A549 treated with CORT108297 at 1 μM for 4 hours (cell line): ENCODE data around the gene CDC37. TPM values are rescaled to one million over a fixed set of nuclear protein-coding genes. Genes with fewer than 3 reads are reported as not detected.

ENCODE experiments used
- total RNA-seq: library from RNA; stranded (reverse); fragments of 200-300 nt; extraction: Qiagen RNA extraction; gene quantifications from 5 replicates; pipeline ENCODE4 v1.2.3, GENCODE V29; 2022

The CDC37 gene
- 159 to 201 TPM (median 189 TPM) in 5 replicates for total RNA-seq

DNA sequence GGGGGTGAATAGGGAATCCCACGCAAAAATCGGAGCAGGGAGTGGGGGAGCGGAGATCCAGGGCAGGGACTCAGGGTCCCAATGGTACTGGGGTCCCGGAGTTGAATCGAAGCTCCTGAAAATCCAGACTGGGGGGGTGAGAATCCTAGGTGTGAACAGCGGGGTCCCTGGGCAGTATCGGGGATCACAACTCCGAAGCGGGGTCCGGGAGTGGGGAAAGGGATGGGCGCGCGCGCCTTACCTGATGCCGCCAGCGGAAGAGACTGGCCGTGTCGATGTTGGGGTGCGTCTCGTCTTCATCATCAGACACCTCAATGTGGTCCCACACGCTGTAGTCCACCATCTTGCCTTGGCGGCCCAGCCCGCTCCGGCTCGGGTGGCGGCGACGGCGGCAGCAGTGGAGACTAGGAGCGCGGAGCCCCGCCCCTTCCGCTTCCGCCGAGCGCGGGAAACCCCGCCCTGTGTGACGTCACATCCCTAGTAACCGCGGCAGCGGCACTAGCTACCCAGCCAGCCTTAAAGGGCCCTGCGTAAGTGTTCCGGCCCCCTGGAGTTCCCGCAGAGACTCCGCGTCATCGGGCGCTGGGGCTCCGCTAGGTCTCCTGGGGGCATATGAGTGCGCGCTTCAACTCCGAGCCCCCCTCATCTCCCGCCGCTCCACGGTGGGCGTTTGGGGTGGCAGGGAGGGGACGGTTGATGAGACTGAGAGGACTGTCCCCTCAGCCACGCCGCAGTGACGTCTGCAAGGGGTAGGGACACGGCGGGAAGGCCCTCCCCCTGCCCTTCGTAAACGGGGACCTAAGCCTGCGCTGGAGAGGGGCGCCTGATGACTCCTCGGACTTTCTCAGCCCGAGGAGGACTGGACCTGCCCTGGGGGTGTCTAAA lies at the start of gene CDC37:
CDC37 (minus strand) TSS at position 406 of the 885 bp plus-strand sequence; CDS start at position 343, 63 bp downstream.

DNA sequence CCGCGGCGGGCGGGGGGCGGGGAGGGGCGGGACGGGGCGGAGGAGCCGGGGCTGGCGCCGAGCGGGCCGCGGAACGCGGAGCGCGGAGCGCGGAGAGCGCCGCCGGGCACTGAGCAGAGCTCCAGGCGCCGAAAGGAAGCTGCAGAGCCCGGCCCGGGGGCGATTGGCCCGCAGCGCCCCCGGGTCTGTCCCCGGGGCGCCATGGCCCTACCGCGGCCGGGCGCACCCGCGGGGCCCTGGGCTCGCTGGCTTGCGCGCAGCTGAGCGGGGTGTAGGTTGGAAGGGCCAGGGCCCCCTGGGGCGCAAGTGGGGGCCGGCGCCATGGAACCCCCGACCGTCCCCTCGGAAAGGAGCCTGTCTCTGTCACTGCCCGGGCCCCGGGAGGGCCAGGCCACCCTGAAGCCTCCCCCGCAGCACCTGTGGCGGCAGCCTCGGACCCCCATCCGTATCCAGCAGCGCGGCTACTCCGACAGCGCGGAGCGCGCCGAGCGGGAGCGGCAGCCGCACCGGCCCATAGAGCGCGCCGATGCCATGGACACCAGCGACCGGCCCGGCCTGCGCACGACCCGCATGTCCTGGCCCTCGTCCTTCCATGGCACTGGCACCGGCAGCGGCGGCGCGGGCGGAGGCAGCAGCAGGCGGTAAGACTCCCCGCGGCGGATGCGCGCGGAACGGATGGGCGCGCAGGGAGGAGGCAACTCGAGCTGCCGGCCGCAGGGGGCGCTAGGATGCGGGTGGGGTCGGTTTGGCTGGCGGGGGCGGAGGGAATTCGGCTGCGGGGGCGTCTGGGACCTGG lies 17.3 kb upstream of the CDC37 start, which contains the start of gene PDE4A:
PDE4A (plus strand) TSS at position 95 of the 796 bp plus-strand sequence; CDS start at position 322, 227 bp downstream.

GRCh38 chr19:10380313-10381102 lies 22.8 kb downstream of the CDC37 start, which contains the start of gene TYK2:
Gene TYK2, minus strand, starts transcription at chr19:10380572. Its CDS starts 2,166 bp downstream, at chr19:10378406.

Other genes with a start within 250 kb of the CDC37 start
- 58.2 to 74.6 TPM (median 66.3 TPM) in 5 replicates for gene DNMT1, start 208.6 kb downstream of the CDC37 start, total RNA-seq
- 0.75 to 1.1 TPM (median 0.96 TPM) in 5 replicates for gene S1PR2, start 172.2 kb downstream of the CDC37 start, total RNA-seq
- gene MRPL4, start 151.3 kb downstream of the CDC37 start, total RNA-seq: 55.9 to 85.2 TPM (median 78.8 TPM) in 5 replicates
- 2.8 to 6.5 TPM (median 5.1 TPM) in 5 replicates for gene ICAM1, start 132.4 kb downstream of the CDC37 start, total RNA-seq
- 0.12 to 0.25 TPM (median 0.14 TPM) in 3 of 5 replicates, not detected in the others for gene ICAM4, start 116.6 kb downstream of the CDC37 start, total RNA-seq
- gene ICAM5, start 113.6 kb downstream of the CDC37 start, total RNA-seq: 0.47 to 1.3 TPM (median 1.0 TPM) in 5 replicates
- 1.4 to 3.2 TPM (median 2.3 TPM) in 5 replicates for gene ZGLP1, start 93.7 kb downstream of the CDC37 start, total RNA-seq
- 25.9 to 41.7 TPM (median 33.8 TPM) in 5 replicates for gene FDX2, start 87.5 kb downstream of the CDC37 start, total RNA-seq
- 21.7 to 31.3 TPM (median 28.9 TPM) in 5 replicates for gene RAVER1, start 70.0 kb downstream of the CDC37 start, total RNA-seq
- gene ICAM3, start 63.9 kb downstream of the CDC37 start, total RNA-seq: 7.2 to 11.0 TPM (median 8.8 TPM) in 5 replicates
- 27.3 to 52.9 TPM (median 43.9 TPM) in 5 replicates for gene TYK2, start 23.0 kb downstream of the CDC37 start, total RNA-seq
- gene PDE4A, start 17.0 kb upstream of the CDC37 start, total RNA-seq: 3.8 to 5.4 TPM (median 4.9 TPM) in 5 replicates
- 51.2 to 65.8 TPM (median 62.5 TPM) in 5 replicates for gene KEAP1, start 99.8 kb upstream of the CDC37 start, total RNA-seq
- gene S1PR5, start 113.9 kb upstream of the CDC37 start, total RNA-seq: 1.5 to 2.5 TPM (median 2.1 TPM) in 5 replicates
- gene ATG4D, start 140.4 kb upstream of the CDC37 start, total RNA-seq: 15.1 to 22.7 TPM (median 21.9 TPM) in 5 replicates
- gene KRI1, start 162.5 kb upstream of the CDC37 start, total RNA-seq: 15.1 to 18.2 TPM (median 17.5 TPM) in 5 replicates
- gene CDKN2D, start 165.4 kb upstream of the CDC37 start, total RNA-seq: 4.7 to 7.2 TPM (median 7.0 TPM) in 5 replicates
- gene AP1M2, start 183.8 kb upstream of the CDC37 start, total RNA-seq: 27.7 to 55.1 TPM (median 44.5 TPM) in 5 replicates
- 5.8 to 9.3 TPM (median 6.8 TPM) in 5 replicates for gene SLC44A2, start 222.0 kb upstream of the CDC37 start, total RNA-seq